Measurements from ENCODE around the gene ADAM19.
"Not testable (repeated sequence)": the region's sequence is repeated elsewhere in the genome, so short reads cannot be mapped to it uniquely, and the experiment has no call there.

Gene ADAM19

DNA sequence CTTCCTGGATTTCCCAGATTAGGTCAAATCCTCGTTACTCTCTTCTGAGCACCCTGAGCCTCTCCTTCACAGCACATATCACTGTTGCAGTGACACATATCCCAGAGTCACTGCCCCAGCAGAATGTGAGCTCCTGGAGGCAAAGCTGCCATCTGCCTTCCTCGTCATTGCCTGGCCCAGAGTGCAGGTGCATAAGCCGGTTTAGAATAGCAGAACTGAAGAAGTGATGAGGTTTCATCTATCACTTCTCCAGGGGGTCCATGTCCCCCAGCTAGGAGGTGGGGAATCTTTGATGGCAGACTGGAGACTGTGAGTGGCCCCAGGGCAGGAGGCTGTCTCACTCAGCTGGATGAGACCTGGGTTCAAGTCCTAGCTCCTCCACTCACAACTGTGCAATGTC, 89.8 kb downstream of the ADAM19 start:
- Histone ChIP-seq H3K27me3 (ENCODE audit: insufficient read depth, low read depth, severe bottlenecking) (no peaks in the 10 kb centered on the region), H3K4me3 (ENCODE audit: low read depth, low read length) (no peak overlapping the region), H3K9me3 (ENCODE audit: severe bottlenecking) (no peaks in the 10 kb centered on the region), H3K27ac (no peak overlapping the region), H3K36me3 (peaks cover 3% of the 10 kb centered on the region)
- peak; percentile 59 for DNase-seq
- TF ChIP-seq, protein P1, sequence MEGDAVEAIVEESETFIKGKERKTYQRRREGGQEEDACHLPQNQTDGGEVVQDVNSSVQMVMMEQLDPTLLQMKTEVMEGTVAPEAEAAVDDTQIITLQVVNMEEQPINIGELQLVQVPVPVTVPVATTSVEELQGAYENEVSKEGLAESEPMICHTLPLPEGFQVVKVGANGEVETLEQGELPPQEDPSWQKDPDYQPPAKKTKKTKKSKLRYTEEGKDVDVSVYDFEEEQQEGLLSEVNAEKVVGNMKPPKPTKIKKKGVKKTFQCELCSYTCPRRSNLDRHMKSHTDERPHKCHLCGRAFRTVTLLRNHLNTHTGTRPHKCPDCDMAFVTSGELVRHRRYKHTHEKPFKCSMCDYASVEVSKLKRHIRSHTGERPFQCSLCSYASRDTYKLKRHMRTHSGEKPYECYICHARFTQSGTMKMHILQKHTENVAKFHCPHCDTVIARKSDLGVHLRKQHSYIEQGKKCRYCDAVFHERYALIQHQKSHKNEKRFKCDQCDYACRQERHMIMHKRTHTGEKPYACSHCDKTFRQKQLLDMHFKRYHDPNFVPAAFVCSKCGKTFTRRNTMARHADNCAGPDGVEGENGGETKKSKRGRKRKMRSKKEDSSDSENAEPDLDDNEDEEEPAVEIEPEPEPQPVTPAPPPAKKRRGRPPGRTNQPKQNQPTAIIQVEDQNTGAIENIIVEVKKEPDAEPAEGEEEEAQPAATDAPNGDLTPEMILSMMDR (IDR thresholded peaks at IDR 0.05; ENCODE audit: low read depth, low read length): no peak

DNA sequence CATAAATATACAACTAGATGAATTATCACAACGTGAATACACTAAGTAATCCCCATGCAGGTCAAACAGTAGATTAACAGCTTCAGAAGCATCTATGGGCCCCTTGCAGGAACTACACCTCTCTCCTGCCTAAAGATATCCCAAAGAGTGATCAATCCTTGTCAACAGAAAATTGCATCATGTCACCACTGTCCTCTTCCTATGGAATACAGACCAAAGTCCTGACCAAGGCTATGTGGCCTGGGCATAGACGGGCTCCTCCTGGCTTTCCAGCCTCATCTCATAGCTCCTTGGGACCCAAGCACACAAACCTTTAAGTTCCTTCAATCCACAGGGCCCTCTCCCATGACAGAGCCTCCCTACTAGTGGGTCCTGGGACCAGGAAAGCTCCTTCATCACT, 90.2 kb downstream of the ADAM19 start:
- peaks cover 3% of the 10 kb centered on the region for H3K36me3 ChIP-seq
- DNase-seq: no peak
- TF ChIP-seq, protein P1 (IDR thresholded peaks at IDR 0.05; ENCODE audit: low read depth, low read length): no peak
- no peaks in the 10 kb centered on the region for H3K27me3 ChIP-seq (ENCODE audit: insufficient read depth, low read depth, severe bottlenecking)
- H3K4me3 ChIP-seq (ENCODE audit: low read depth, low read length): no peak overlapping the region
- H3K9me3 ChIP-seq (ENCODE audit: severe bottlenecking): no peaks in the 10 kb centered on the region
- no peak overlapping the region for H3K27ac ChIP-seq

DNA sequence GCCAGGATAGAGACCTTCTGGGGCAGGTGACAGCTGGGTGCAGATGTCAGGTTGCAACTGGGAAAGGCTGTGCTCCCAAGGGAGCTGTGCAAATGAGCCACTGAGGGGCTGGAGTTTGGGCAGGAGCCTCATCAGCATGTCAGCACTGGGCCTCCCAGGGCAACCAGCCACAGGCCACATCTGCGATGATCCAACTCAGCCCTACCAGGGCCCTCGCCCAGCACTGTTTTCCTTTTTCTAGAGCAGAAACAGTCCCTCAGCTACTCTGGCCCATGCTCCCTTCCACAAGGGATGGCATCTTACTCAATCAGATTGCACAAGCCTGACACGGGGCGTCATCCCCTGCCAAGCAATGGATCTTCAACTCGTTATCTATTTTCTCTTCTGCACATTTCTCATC, 90.8 kb downstream of the ADAM19 start:
- Histone ChIP-seq H3K27me3 (ENCODE audit: insufficient read depth, low read depth, severe bottlenecking) (no peaks in the 10 kb centered on the region), H3K36me3 (peaks cover 3% of the 10 kb centered on the region), H3K9me3 (ENCODE audit: severe bottlenecking) (no peaks in the 10 kb centered on the region), H3K27ac (no peak overlapping the region), H3K4me3 (ENCODE audit: low read depth, low read length) (no peak overlapping the region)
- TF ChIP-seq, protein P1 (IDR thresholded peaks at IDR 0.05; ENCODE audit: low read depth, low read length): no peak
- no peak for DNase-seq

DNA sequence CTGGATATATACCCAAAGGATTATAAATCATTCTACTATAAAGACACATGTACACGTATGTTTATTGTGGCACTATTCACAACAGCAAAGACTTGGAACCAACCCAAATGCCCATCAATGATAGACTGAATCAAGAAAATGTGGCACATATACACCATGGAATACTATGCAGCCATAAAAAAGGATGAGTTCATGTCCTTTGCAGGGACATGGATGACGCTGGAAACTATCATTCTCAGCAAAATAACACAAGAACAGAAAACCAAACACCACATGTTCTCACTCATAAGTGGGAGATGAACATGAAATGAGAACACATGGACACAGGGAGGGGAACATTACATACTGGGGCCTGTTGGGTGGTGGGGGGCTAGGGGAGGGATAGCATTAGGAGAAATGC, 92.9 kb downstream of the ADAM19 start:
- not testable (repeated sequence) for H3K36me3 ChIP-seq; H3K27me3 ChIP-seq (ENCODE audit: insufficient read depth, low read depth, severe bottlenecking); DNase-seq

DNA sequence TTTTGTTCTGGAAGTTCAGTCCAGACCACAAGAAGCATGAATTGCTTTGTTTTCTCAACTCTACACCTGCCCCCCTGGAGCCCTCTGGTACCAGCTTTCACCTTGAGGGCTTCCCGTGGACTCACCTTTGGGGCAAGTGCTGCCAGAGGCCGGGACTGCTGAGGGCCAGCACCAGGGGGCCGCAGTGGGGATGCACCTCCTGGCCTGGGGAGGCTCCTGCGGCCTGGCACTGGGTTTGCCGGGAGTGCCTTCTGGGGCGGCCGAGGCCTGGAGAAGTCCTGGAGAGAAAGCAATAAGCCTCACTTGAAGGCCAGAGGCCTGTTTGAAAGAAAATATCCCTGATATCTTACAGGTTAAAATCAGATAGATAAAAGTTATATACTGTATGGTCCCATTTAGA, 93.9 kb downstream of the ADAM19 start:
- Histone ChIP-seq H3K27me3 (ENCODE audit: insufficient read depth, low read depth, severe bottlenecking) (no peaks in the 10 kb centered on the region), H3K27ac (no peak overlapping the region), H3K36me3 (peaks cover 3% of the 10 kb centered on the region), H3K4me3 (ENCODE audit: low read depth, low read length) (no peak overlapping the region), H3K9me3 (ENCODE audit: severe bottlenecking) (no peaks in the 10 kb centered on the region)
- TF ChIP-seq, protein P1 (IDR thresholded peaks at IDR 0.05; ENCODE audit: low read depth, low read length): no peak
- DNase-seq: no peak

More for the DNA sequence above, 92.9 kb downstream of the ADAM19 start:
- not testable (repeated sequence) for H3K9me3 ChIP-seq (ENCODE audit: severe bottlenecking); H3K27ac ChIP-seq; H3K4me3 ChIP-seq (ENCODE audit: low read depth, low read length)

DNA sequence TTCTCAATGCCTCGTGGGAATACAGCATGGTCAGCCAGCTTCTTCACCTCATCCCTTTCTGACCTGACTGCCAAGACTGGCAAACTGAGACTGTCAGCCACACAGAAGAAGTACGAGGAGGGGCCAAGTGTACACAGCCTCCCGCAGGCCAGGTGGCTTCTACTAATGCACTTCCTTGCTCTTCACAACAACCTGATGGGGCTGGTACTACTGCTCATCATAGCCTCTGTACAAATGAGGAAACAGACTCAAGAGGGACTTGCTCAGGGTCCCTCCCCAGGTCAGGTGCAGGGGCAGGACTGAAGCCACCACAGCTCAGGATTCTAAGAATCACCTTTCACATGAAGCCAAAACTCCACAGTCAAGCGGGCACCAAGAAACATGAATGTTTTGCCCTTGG, 94.3 kb downstream of the ADAM19 start:
- Histone ChIP-seq H3K36me3 (peaks cover 3% of the 10 kb centered on the region), H3K9me3 (ENCODE audit: severe bottlenecking) (no peaks in the 10 kb centered on the region), H3K27ac (no peak overlapping the region), H3K27me3 (ENCODE audit: insufficient read depth, low read depth, severe bottlenecking) (no peaks in the 10 kb centered on the region), H3K4me3 (ENCODE audit: low read depth, low read length) (no peak overlapping the region)
- TF ChIP-seq, protein P1 (IDR thresholded peaks at IDR 0.05; ENCODE audit: low read depth, low read length): no peak
- DNase-seq: no peak

All from WERI-Rb-1 (cell line).